ENCODE results near the gene CHEK1. TPM values are rescaled to one million over a fixed set of nuclear protein-coding genes. Genes with fewer than 3 reads are reported as not detected.
A peak's percentile ranks its signal among the peaks of the same experiment; 100 is the strongest.

Gene CHEK1
- total RNA-seq, 1 donor from 2014 or later: 1.6 TPM

DNA sequence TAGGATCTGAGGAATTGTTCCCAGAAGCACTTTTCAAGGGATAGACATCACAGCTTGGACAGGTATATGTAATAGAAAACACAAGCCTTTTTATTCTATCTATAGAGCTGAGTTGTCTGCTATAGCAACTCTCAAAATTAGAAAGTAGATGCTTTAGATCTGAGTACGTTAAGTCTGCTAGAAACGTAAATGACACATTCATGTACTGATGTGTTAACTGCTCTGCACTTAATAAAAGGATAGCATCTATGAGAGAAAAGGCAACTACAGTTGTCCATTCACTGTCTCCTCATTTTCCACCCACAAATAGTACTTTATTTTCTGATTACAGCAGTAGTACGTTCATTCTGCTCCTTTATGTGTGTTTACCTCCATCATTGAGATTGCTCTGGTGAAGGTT, 38.3 kb upstream of the CHEK1 start:
- peaks cover 6% of the 10 kb centered on the region for H3K4me1 ChIP-seq
- DNase-seq: no peak
- no peak overlapping the region for H3K27ac ChIP-seq (replicated peaks)
- H3K27me3 ChIP-seq (ENCODE audit: low read depth): no peaks in the 10 kb centered on the region
- TF ChIP-seq, protein P1, sequence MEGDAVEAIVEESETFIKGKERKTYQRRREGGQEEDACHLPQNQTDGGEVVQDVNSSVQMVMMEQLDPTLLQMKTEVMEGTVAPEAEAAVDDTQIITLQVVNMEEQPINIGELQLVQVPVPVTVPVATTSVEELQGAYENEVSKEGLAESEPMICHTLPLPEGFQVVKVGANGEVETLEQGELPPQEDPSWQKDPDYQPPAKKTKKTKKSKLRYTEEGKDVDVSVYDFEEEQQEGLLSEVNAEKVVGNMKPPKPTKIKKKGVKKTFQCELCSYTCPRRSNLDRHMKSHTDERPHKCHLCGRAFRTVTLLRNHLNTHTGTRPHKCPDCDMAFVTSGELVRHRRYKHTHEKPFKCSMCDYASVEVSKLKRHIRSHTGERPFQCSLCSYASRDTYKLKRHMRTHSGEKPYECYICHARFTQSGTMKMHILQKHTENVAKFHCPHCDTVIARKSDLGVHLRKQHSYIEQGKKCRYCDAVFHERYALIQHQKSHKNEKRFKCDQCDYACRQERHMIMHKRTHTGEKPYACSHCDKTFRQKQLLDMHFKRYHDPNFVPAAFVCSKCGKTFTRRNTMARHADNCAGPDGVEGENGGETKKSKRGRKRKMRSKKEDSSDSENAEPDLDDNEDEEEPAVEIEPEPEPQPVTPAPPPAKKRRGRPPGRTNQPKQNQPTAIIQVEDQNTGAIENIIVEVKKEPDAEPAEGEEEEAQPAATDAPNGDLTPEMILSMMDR (IDR thresholded peaks at IDR 0.05; ENCODE audit: borderline replicate concordance): no peak
- intact Hi-C loops (cut with micrococcal nuclease): no loop called here
- H3K4me3 ChIP-seq: no peak overlapping the region
- H3K9me3 ChIP-seq (replicated peaks): no peaks in the 10 kb centered on the region
- peaks cover 33% of the 10 kb centered on the region for H3K36me3 ChIP-seq

DNA sequence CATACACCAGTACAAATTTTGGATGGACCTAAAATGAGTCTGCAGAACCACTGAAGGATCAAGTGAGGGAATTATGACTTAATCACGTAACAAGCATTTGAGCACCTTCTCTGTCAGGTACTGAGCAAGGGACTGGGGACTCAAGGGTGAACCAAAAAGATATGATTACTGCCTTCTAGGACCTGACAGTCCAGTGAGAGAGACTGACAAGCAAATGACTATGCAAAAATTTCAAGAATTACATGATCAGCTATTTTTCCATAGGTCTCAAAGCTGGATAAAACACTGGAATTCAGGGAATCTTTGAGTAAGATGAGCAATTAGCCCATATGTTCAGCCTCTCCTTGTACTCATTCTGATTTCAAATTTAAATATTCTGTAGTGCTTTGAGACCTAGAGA, 37.5 kb upstream of the CHEK1 start:
- peaks cover 25% of the 10 kb centered on the region for H3K36me3 ChIP-seq
- H3K27ac ChIP-seq (replicated peaks): no peak overlapping the region
- DNase-seq: no peak
- intact Hi-C loops (cut with micrococcal nuclease): no loop called here
- no peaks in the 10 kb centered on the region for H3K27me3 ChIP-seq (ENCODE audit: low read depth)
- H3K4me1 ChIP-seq: peaks cover 12% of the 10 kb centered on the region
- no peak overlapping the region for H3K4me3 ChIP-seq
- H3K9me3 ChIP-seq (replicated peaks): no peaks in the 10 kb centered on the region
- TF ChIP-seq, protein P1 (IDR thresholded peaks at IDR 0.05; ENCODE audit: borderline replicate concordance): no peak

DNA sequence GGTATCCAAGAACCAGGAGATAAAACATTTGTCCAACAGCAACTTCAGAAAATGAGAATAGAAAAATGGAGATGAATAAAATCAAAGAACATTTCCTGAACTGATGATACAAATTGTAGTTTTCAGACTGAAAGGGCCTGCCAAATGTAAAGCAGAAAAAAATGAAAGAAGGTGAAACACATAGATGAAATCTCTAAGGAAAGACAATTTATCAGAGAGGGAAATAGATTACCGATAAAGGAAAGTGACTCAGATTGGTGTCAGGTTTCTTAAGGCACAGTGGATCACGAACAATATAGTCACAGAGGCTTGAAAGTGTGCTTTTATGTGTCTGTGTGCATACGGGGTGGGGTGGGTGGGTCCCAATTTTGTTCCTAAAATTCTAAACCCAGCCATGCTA, 36.5 kb upstream of the CHEK1 start:
- TF ChIP-seq, protein P1 (IDR thresholded peaks at IDR 0.05; ENCODE audit: borderline replicate concordance): no peak
- H3K4me3 ChIP-seq: no peak overlapping the region
- H3K27me3 ChIP-seq (ENCODE audit: low read depth): no peaks in the 10 kb centered on the region
- no peak for DNase-seq
- intact Hi-C loops (cut with micrococcal nuclease): no loop called here
- no peak overlapping the region for H3K27ac ChIP-seq (replicated peaks)
- peaks cover 14% of the 10 kb centered on the region for H3K36me3 ChIP-seq
- H3K9me3 ChIP-seq (replicated peaks): no peaks in the 10 kb centered on the region
- H3K4me1 ChIP-seq: peaks cover 20% of the 10 kb centered on the region

DNA sequence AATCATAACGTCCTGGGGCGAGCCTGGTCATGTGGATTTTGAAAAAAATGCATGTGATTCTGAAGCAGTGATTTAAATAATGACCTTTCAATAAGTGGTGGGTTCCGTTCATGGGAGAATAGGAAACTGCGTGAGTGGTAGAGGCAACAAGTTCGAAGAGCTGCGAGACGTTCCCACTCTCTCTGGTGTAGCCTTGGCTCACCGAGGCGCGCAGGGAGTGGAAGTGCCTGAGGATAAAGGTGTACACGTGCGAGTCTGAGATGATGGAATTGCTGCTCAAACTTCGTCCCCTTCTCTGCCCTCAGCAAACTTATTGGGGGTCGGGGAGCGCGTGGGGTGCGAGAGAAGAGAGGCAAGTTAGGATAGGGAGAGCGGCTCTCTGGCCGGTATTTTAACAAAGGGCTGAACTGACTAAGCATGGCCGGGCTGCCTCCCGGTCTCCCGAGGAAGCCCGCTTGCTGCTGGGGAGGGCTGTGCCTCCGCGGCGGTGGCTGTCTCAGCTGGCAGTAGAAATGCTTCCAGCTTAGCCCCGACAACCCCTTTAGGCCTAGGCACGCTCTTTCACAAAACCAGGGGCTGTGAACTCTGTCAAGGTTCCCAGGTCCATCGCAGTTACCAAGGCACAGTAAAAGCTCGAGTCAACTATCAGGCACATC, 33.2 kb upstream of the CHEK1 start:
- H3K4me3 ChIP-seq: peak overlapping the region; percentile 92
- peak; percentile 20 for DNase-seq
- H3K4me1 ChIP-seq: peaks cover 47% of the 10 kb centered on the region
- TF ChIP-seq, protein P1 (IDR thresholded peaks at IDR 0.05; ENCODE audit: borderline replicate concordance): no peak
- no peaks in the 10 kb centered on the region for H3K9me3 ChIP-seq (replicated peaks)
- peaks cover 3% of the 10 kb centered on the region for H3K36me3 ChIP-seq
- intact Hi-C loops (cut with micrococcal nuclease): no loop called here
- H3K27ac ChIP-seq (replicated peaks): peak overlapping the region; percentile 98
- H3K27me3 ChIP-seq (ENCODE audit: low read depth): no peaks in the 10 kb centered on the region

DNA sequence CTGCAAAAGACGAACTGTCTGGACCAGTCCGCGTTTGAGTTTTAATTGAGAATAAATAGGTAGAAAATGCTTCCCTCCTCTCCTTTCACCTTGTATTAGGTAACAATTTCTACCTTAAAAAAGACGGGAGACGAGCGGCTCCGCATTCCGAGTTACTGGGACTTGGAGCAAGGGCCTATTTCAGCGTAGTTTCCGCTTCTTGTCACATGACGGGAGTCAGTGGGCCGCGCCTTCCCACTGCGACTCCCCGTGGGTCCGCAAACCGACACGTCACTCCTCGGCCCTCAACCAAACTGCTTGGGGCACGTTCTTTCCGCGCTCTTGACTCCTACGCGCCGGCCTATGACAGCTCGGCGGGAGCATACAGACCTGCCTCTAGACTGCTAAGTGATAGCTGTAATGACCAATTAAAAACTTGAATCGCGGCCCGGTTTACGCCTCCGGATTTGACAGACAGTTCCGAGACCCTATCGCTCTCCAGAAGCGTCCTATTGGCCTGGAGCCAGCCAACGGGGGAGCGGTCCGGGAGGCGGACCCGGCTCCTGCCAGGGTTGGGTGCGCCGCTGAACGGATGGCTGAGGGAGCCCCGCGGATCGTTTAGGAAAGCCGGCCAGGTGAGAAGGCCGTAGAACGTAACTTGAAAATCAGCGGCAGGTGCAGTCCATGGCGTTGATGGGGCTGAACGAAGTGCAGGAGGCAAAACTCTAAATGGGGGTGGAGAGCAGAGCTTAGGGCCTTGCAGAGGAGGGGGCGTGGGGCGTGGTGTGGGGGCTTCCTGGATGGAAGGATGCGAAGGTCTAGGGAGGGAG, 32.5 kb upstream of the CHEK1 start, which contains the start of gene STT3A:
Gene STT3A, plus strand, starts transcription at position 548 of the 809 bp plus-strand sequence. CDS start 3,064 bp downstream, outside the sequence.
- Histone ChIP-seq H3K4me3 (peak within 1 kb of the TSS; percentile 92), H3K4me1 (peaks cover 47% of the 10 kb centered on the region), H3K27me3 (ENCODE audit: low read depth) (no peaks in the 10 kb centered on the region), H3K36me3 (peaks cover 10% of the 10 kb centered on the region), H3K9me3 (replicated peaks) (no peaks in the 10 kb centered on the region), H3K27ac (replicated peaks) (peak within 1 kb of the TSS; percentile 98)
- DNase-seq: peak; percentile 99
- intact Hi-C loops (cut with micrococcal nuclease): no loop called here
- TF ChIP-seq, protein P1 (IDR thresholded peaks at IDR 0.05; ENCODE audit: borderline replicate concordance): no peak

All from left ventricle myocardium inferior (tissue), 1 donor.